Erythroblast (primary cell): ENCODE results near the gene CCKAR.

Experiments
- GATA1 ChIP-seq: IDR thresholded peaks from 2 replicates; pipeline ENCODE4 v1.6.1; 2011; ENCODE audit warnings: low read depth, mild to moderate bottlenecking, control low read depth, low read length, moderate library complexity
- POLR2A ChIP-seq: IDR thresholded peaks from 2 replicates; pipeline ENCODE4 v1.6.1; 2011; ENCODE audit warnings: mild to moderate bottlenecking, low read length

DNA sequence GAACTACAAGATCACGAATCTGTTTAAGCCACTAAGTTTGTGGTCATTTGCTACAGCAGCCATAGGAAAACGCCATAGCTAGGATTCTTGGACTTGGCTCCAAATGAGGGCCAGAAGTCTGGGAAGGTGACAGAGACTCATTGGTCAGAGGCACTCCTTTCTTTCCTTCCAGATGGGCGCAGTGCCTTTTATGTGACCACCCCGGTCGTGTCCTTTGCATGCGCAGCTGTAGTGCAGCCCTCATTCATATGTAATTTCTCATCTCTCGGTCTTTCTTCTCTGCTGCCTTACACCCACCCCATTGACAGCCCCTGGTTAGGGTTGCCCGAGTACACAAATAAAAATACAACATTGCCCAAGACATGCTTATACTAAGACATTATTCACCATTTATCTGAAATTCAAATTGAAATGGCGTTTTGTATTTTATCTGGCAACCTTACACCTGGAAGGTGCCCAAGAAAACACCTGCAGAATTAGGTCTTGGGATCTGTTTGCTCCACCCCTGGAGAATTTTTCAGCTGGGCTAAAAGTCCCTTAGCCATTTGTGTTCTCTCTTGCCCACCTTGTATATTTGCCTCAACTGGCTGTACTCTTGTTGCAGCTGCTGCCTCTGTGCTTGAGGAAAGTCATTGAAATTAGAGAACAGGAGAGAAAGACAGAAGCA lies 21.9 kb downstream of the CCKAR start:
- TF ChIP-seq POLR2A (no peak), GATA1 (no peak)
